H1 (cell line): ENCODE results near the gene HAVCR1. TPM values are rescaled to one million over a fixed set of nuclear protein-coding genes. Genes with fewer than 3 reads are reported as not detected.
"Not testable (repeated sequence)": the region's sequence is repeated elsewhere in the genome, so short reads cannot be mapped to it uniquely, and the experiment has no call there.

Source experiments
- CTCF ChIA-PET: fragments of 300-600 bp; sonication (Branson Sonifier 250); formaldehyde crosslinking; loops from one replicate; lab custom pipeline; 2021; ENCODE audit not compliant: partially characterized antibody; lab: Charles Lee
- POLR2A ChIA-PET: fragments of 300-600 bp; sonication (Branson Sonifier 250); formaldehyde crosslinking; loops from one replicate; lab custom pipeline; 2021; ENCODE audit warnings: inconsistent platforms; ENCODE audit not compliant: partially characterized antibody; lab: Charles Lee
- DNase-seq, 2 experiments: peaks; one replicate each; pipeline versions ENCODE4 v3.0.0 to v3.0.0-alpha.2; 2010 to 2022; ENCODE audit warnings: low spot score in 2 of 2, low read depth in 1 of 2, mixed read lengths in 1 of 2
- FAIRE-seq: peaks from 2 replicates; lab custom pipeline; 2011; peaks lifted over from hg19 to GRCh38; lab: Jason Lieb, UNC
- H2AFZ ChIP-seq: 2 replicates; pipeline ENCODE4 v1.8.1; 2012; ENCODE audit warnings: low read length, inconsistent platforms
- H2AK5ac ChIP-seq: 2 replicates; pipeline ENCODE4 v1.6.1; 2013; ENCODE audit warnings: low read depth, low read length
- H2BK120ac ChIP-seq: replicated peaks from 2 replicates; pipeline ENCODE3; 2013; ENCODE audit warnings: low read depth, low read length, inconsistent platforms
- H2BK12ac ChIP-seq: 2 replicates; pipeline ENCODE4 v1.6.1; 2013; ENCODE audit warnings: low read depth, low read length
- H2BK15ac ChIP-seq: 2 replicates; pipeline ENCODE4 v1.6.1; 2013; ENCODE audit warnings: low read length
- H2BK20ac ChIP-seq: 2 replicates; pipeline ENCODE4 v1.6.1; 2013; ENCODE audit warnings: low read length
- H2BK5ac ChIP-seq: 2 replicates; pipeline ENCODE4 v1.6.1; 2013; ENCODE audit warnings: low read depth, low read length
- H3K14ac ChIP-seq: 2 replicates; pipeline ENCODE4 v1.6.1; 2013; ENCODE audit warnings: inconsistent platforms; ENCODE audit not compliant: insufficient read length
- H3K18ac ChIP-seq: 2 replicates; pipeline ENCODE4 v1.6.1; 2013; ENCODE audit warnings: low read length; ENCODE audit errors: extremely low read depth
- H3K23ac ChIP-seq: 2 replicates; pipeline ENCODE4 v1.6.1; 2013; ENCODE audit warnings: inconsistent platforms; ENCODE audit not compliant: insufficient read length
- H3K23me2 ChIP-seq: 2 replicates; pipeline ENCODE4 v1.6.1; 2013; ENCODE audit warnings: low read depth, low read length
- H3K27ac ChIP-seq: 2 replicates; pipeline ENCODE4 v1.6.1; 2011; ENCODE audit warnings: low read depth, low read length, inconsistent platforms
- H3K27me3 ChIP-seq, 4 experiments: replicated peaks in 1 of 4; 1 replicate in 1 of 4; 2 replicates in 3 of 4; pipeline versions ENCODE4 v1.6.1 to v1.8.1; 2011 to 2013; ENCODE audit warnings: low read length in 3 of 4, mild to moderate bottlenecking in 3 of 4, inconsistent platforms in 2 of 4, mixed read lengths in 2 of 4, moderate library complexity in 1 of 4; ENCODE audit not compliant: control insufficient read depth in 3 of 4, insufficient read depth in 3 of 4; ENCODE audit errors: extremely low read depth in 1 of 4
- H3K36me3 ChIP-seq, 4 experiments: 2 replicates each; pipeline versions ENCODE4 v1.6.1 to v1.8.1; 2011 to 2013; ENCODE audit warnings: mild to moderate bottlenecking in 4 of 4, low read length in 3 of 4, moderate library complexity in 2 of 4, control low read depth in 1 of 4, inconsistent platforms in 1 of 4; ENCODE audit not compliant: insufficient read depth in 4 of 4, control insufficient read depth in 2 of 4
- H3K4ac ChIP-seq: replicated peaks from 2 replicates; pipeline ENCODE3; 2013; ENCODE audit warnings: low read length, low read depth, mixed read lengths, inconsistent platforms; ENCODE audit not compliant: insufficient read length
- H3K4me1 ChIP-seq, 4 experiments: replicated peaks in 1 of 4; 1 replicate in 1 of 4; 2 replicates in 3 of 4; pipeline versions ENCODE4 v1.6.1 to v1.8.1; 2011 to 2013; ENCODE audit warnings: low read length in 3 of 4, inconsistent platforms in 2 of 4, mixed read lengths in 1 of 4; ENCODE audit not compliant: insufficient read depth in 4 of 4, control insufficient read depth in 3 of 4
- H3K4me2 ChIP-seq, 2 experiments: 2 replicates each; pipeline versions ENCODE4 v1.6.1 to v1.8.1; 2011 to 2013; ENCODE audit warnings: low read depth in 2 of 2, low read length in 2 of 2, control low read depth in 1 of 2, inconsistent platforms in 1 of 2, mild to moderate bottlenecking in 1 of 2; ENCODE audit not compliant: insufficient read depth in 1 of 2
- H3K4me3 ChIP-seq, 4 experiments: fragments of 200-600, 300-600 bp in 1 of 4; sonication (generic), shearing (Covaris generic), sonication (Bioruptor Twin) in 1 of 4; 2 replicates each; pipeline versions ENCODE4 v1.5.1 to v1.8.1; 2011 to 2016; ENCODE audit warnings: low read length in 4 of 4, low read depth in 3 of 4, control low read depth in 2 of 4, inconsistent platforms in 2 of 4, mild to moderate bottlenecking in 2 of 4, mixed read lengths in 1 of 4, moderate library complexity in 1 of 4; ENCODE audit not compliant: insufficient read depth in 2 of 4; ENCODE audit errors: extremely low read depth in 1 of 4
- H3K56ac ChIP-seq: replicated peaks from 2 replicates; pipeline ENCODE3; 2013; ENCODE audit warnings: low read depth, mild to moderate bottlenecking, mixed read lengths, low read length, inconsistent platforms; ENCODE audit not compliant: insufficient read length
- H3K79me1 ChIP-seq: 2 replicates; pipeline ENCODE4 v1.6.1; 2013; ENCODE audit warnings: low read depth, low read length, control low read depth
- H3K79me2 ChIP-seq, 2 experiments: 2 replicates each; pipeline versions ENCODE4 v1.6.1 to v1.8.1; 2012 to 2013; ENCODE audit warnings: low read length in 2 of 2, mild to moderate bottlenecking in 2 of 2, inconsistent platforms in 1 of 2; ENCODE audit not compliant: insufficient read depth in 2 of 2, control insufficient read depth in 1 of 2
- H3K9ac ChIP-seq, 4 experiments: replicated peaks in 1 of 4; 1 replicate in 1 of 4; 2 replicates in 3 of 4; pipeline versions ENCODE4 v1.6.1 to v1.8.1; 2011 to 2013; ENCODE audit warnings: low read depth in 3 of 4, low read length in 3 of 4, control low read depth in 2 of 4, mild to moderate bottlenecking in 2 of 4, moderate library complexity in 2 of 4, inconsistent platforms in 1 of 4; ENCODE audit errors: extremely low read depth in 1 of 4
- H3K9me3 ChIP-seq, 2 experiments: 2 replicates each; pipeline versions ENCODE4 v1.6.1 to v1.8.1; 2012 to 2013; ENCODE audit warnings: mild to moderate bottlenecking in 2 of 2, moderate library complexity in 2 of 2, control low read depth in 1 of 2, inconsistent platforms in 1 of 2, low read depth in 1 of 2, low read length in 1 of 2, mixed read lengths in 1 of 2; ENCODE audit not compliant: insufficient read depth in 2 of 2
- H4K20me1 ChIP-seq, 2 experiments: replicated peaks in 1 of 2; 2 replicates each; pipeline versions ENCODE3 to v1.8.1; 2011 to 2013; ENCODE audit warnings: inconsistent platforms in 2 of 2, low read length in 2 of 2, mild to moderate bottlenecking in 1 of 2; ENCODE audit not compliant: insufficient read depth in 2 of 2, control insufficient read depth in 1 of 2
- H4K5ac ChIP-seq: 2 replicates; pipeline ENCODE4 v1.6.1; 2013; ENCODE audit warnings: low read length, low read depth, mixed read lengths, inconsistent platforms; ENCODE audit not compliant: insufficient read length
- H4K8ac ChIP-seq: 2 replicates; pipeline ENCODE4 v1.8.0; 2013; ENCODE audit warnings: mild to moderate bottlenecking, moderate library complexity, low read length, inconsistent platforms; ENCODE audit not compliant: insufficient read depth; ENCODE audit errors: extremely low read depth
- H4K91ac ChIP-seq: replicated peaks from 2 replicates; pipeline ENCODE3; 2013; ENCODE audit warnings: low read length, mixed read lengths, inconsistent platforms; ENCODE audit not compliant: insufficient read length
- HDAC6 ChIP-seq: IDR thresholded peaks from one replicate; pipeline ENCODE4 v1.7.1; 2012; ENCODE audit warnings: low read depth, mild to moderate bottlenecking, inconsistent platforms, low read length, moderate library complexity
- PHF8 ChIP-seq: fragments of 200-600 bp; sonication (generic); conservative IDR thresholded peaks from 2 replicates; pipeline ENCODE4 v1.7.1; 2012; ENCODE audit warnings: low read depth, mild to moderate bottlenecking, inconsistent platforms, low read length, moderate library complexity
- RBBP5 ChIP-seq: IDR thresholded peaks from 2 replicates; pipeline ENCODE4 v1.7.1; 2012; ENCODE audit warnings: low read depth, mild to moderate bottlenecking, inconsistent platforms, low read length, moderate library complexity, borderline replicate concordance
- RFX5 ChIP-seq: IDR thresholded peaks from 2 replicates; pipeline ENCODE4 v1.6.1; 2011; ENCODE audit warnings: low read depth, low read length, improper control_type of control experiment, borderline replicate concordance
- RNF2 ChIP-seq: fragments of 200-900, 300-1000 bp; sonication (generic); IDR thresholded peaks from 2 replicates; pipeline ENCODE4 v1.7.1; 2016; ENCODE audit warnings: borderline replicate concordance, low read depth, mild to moderate bottlenecking, antibody characterized with exemption, low read length; ENCODE audit not compliant: poor library complexity, severe bottlenecking; ENCODE audit errors: missing control alignments
- SAP30 ChIP-seq: fragments of 300-600 bp; sonication (generic); IDR thresholded peaks from 2 replicates; pipeline ENCODE4 v1.7.1; 2012; ENCODE audit warnings: low read length, moderate library complexity, mild to moderate bottlenecking, inconsistent platforms; ENCODE audit not compliant: insufficient read depth, insufficient replicate concordance
- TAF1 ChIP-seq: IDR thresholded peaks from 2 replicates; pipeline ENCODE4 v1.6.1; 2011; ENCODE audit warnings: mild to moderate bottlenecking, low read depth, low read length
- WGBS, 2 experiments: shearing (Covaris generic) in 1 of 2; methylation state at CpG; one replicate each; pipeline versions ENCODE4 v1.1.6 to v1.1.7; 2013 to 2015; ENCODE audit warnings: low lambda C conversion rate in 2 of 2, mixed read lengths in 2 of 2, inconsistent platforms in 1 of 2, low coverage in 1 of 2, missing lambda C conversion rate in 1 of 2; ENCODE audit not compliant: insufficient replicate concordance in 2 of 2, insufficient coverage in 1 of 2, insufficient read length in 1 of 2; ENCODE audit errors: extremely low coverage in 1 of 2, missing lambda C conversion rate in 1 of 2; 5-methylcytosine and 5-hydroxymethylcytosine counted together
- polyA plus RNA-seq, 7 experiments: library from polyadenylated mRNA; depleted of rRNA in 3 of 7; stranded (reverse) in 5 of 7; unstranded in 2 of 7; fragments of >200 nt in 5 of 7; fragments of 200-250 nt in 2 of 7; gene quantifications; 1 replicate in 5 of 7; 2 replicates in 1 of 7; 4 replicates in 1 of 7; pipeline versions ENCODE4 v1.2.1 to v1.2.3, GENCODE V29; 2011 to 2013; ENCODE audit warnings: missing spikeins in 2 of 7, mixed read lengths in 2 of 7
- total RNA-seq: library from RNA; stranded (reverse); fragmentation: NEBNext Ultra II Directional; extraction: Animal tissue kit (Norgen Biotek cat#: 25700); gene quantifications from 2 replicates; pipeline ENCODE4 v1.2.1, GENCODE V29; 2021

The HAVCR1 gene
- total and polyA plus RNA-seq, 2 of the 8 experiments (the other 6 are each of a cell fraction or from before 2014, with no cell fraction given): not detected

- TF ChIP-seq TAF1: no peak
- TF ChIP-seq PHF8: no peak
- no peak for TF ChIP-seq SAP30
- TF ChIP-seq RFX5: no peak
- TF ChIP-seq RNF2: no peak
- no peak for TF ChIP-seq RBBP5
- no peak for TF ChIP-seq HDAC6
These were observed 20.2 kb downstream of the HAVCR1 start (continued) for GRCh38 chr5:157038568-157039187.

GRCh38 chr5:157034106-157035072, 24.5 kb downstream of the HAVCR1 start:
- H2BK20ac ChIP-seq, H4K5ac ChIP-seq, H3K27ac ChIP-seq, H3K14ac ChIP-seq, H2BK12ac ChIP-seq, H3K4me2 ChIP-seq, H3K79me2 ChIP-seq, H3K23me2 ChIP-seq, DNase-seq, H3K4me1 ChIP-seq, H3K9me3 ChIP-seq, H2BK120ac ChIP-seq, H3K27me3 ChIP-seq, POLR2A ChIA-PET, H3K56ac ChIP-seq, H3K18ac ChIP-seq, H4K20me1 ChIP-seq, H3K23ac ChIP-seq, H4K8ac ChIP-seq, H3K4ac ChIP-seq, H2BK5ac ChIP-seq, H3K79me1 ChIP-seq, H2AK5ac ChIP-seq, H3K36me3 ChIP-seq, H2BK15ac ChIP-seq, H4K91ac ChIP-seq, H3K9ac ChIP-seq, FAIRE-seq, H3K4me3 ChIP-seq: not testable (repeated sequence)
- CTCF ChIA-PET: interaction anchor here (1.0 to 1.3 kb wide), 2 partner anchors 7 to 12 kb away, joined by 3 to 4 read pairs; no protein-coding TSS in a partner anchor
- H2AFZ ChIP-seq: peak overlapping the region; percentile 76; the same call in 1 of the 2 replicates
- WGBS, 2 experiments: 83% methylated on average over 17 of the region's 17 CpGs; no CpG with 5 or more reads in 1 of the 2 experiments
